BE2C (cell line): ENCODE data around the gene EFCC1.

Experiments
- DNase-seq: peaks from one replicate; pipeline ENCODE4 v3.0.0-alpha.2; 2020
- H3K27me3 ChIP-seq: fragments of 250-450 bp; sonication (Bioruptor Pico); 2 replicates; pipeline ENCODE4 v1.5.1; 2020; ENCODE audit warnings: mild to moderate bottlenecking
- H3K36me3 ChIP-seq: fragments of 250-450 bp; sonication (Bioruptor Pico); 2 replicates; pipeline ENCODE4 v1.5.1; 2020; ENCODE audit warnings: mild to moderate bottlenecking
- H3K4me1 ChIP-seq: fragments of 250-450 bp; sonication (Bioruptor Pico); 2 replicates; pipeline ENCODE4 v1.5.1; 2020
- H3K4me3 ChIP-seq: 2 replicates; pipeline ENCODE4 v1.5.1; 2011; ENCODE audit warnings: low read depth, low read length
- H3K9me3 ChIP-seq: fragments of 250-450 bp; sonication (Bioruptor Pico); 2 replicates; pipeline ENCODE4 v1.5.1; 2020
- TF ChIP-seq, protein P1 (sequence below): IDR thresholded peaks from 2 replicates; pipeline ENCODE4 v1.5.1; 2012; ENCODE audit warnings: mild to moderate bottlenecking, low read depth, low read length

Gene EFCC1

DNA sequence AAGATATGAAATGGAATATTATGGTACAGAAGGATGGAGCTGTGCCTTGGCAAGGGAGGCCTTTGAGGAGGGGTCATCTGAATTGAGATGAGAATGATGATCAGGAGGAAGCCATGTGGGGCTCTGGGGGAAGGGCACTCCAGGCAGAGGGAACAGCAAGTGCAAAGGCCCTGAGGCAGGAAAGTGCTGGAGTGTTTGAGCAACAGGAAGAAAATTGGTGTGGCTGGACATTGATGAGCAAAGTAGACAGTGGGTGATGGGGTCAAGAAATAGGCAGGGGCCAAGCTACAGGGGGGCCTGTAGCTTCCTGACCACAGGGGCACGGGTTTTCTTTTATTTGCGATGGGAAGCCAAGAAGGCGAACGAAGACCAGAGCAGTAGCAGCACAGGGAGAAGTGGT lies 56.1 kb downstream of the EFCC1 start:
- Histone ChIP-seq H3K36me3 (no peaks in the 10 kb centered on the region), H3K4me1 (no peaks in the 10 kb centered on the region; the same call in 1 of the 2 replicates), H3K9me3 (no peaks in the 10 kb centered on the region), H3K27me3 (no peaks in the 10 kb centered on the region), H3K4me3 (no peak overlapping the region)
- no peak for DNase-seq
- TF ChIP-seq, protein P1, sequence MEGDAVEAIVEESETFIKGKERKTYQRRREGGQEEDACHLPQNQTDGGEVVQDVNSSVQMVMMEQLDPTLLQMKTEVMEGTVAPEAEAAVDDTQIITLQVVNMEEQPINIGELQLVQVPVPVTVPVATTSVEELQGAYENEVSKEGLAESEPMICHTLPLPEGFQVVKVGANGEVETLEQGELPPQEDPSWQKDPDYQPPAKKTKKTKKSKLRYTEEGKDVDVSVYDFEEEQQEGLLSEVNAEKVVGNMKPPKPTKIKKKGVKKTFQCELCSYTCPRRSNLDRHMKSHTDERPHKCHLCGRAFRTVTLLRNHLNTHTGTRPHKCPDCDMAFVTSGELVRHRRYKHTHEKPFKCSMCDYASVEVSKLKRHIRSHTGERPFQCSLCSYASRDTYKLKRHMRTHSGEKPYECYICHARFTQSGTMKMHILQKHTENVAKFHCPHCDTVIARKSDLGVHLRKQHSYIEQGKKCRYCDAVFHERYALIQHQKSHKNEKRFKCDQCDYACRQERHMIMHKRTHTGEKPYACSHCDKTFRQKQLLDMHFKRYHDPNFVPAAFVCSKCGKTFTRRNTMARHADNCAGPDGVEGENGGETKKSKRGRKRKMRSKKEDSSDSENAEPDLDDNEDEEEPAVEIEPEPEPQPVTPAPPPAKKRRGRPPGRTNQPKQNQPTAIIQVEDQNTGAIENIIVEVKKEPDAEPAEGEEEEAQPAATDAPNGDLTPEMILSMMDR: no peak

DNA sequence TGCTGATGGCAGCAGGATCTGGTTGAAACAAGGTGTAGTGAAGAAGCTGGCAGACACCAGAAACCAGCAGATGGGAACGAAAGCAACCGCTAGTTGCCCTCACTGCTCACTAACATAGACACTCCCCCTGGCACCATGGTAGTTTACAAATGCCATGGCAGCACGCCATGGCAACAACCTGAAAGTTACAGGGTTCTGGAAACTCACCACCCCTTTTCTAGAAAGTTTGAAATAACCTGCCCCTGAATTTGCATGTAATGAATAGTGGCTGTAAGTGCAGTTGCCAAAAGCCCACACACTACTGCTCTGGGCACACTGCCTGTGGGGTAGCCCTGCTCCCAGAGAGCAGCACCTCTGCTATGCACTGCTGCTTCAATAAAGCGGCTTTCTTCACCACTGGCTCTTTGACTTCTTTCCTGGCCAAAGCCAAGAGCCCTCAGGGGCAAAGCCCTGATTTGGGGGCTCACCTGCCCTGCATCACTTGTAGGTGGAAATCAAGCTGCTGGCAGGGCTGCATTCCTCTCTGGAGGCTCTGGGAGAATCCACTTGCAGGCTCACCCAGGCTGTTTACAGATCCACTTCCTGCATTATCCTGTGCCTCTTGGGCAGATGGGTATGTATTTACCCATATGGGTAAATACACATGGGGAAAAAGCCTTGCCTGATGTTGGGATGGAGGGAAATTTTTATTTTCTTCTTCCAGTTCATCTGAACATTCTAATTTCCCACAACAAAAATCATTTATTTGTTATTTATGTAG lies 57.5 kb downstream of the EFCC1 start:
- no peaks in the 10 kb centered on the region for H3K27me3 ChIP-seq
- no peaks in the 10 kb centered on the region; the same call in 1 of the 2 replicates for H3K4me1 ChIP-seq
- H3K4me3 ChIP-seq: no peak overlapping the region
- no peaks in the 10 kb centered on the region for H3K36me3 ChIP-seq
- H3K9me3 ChIP-seq: no peaks in the 10 kb centered on the region
- DNase-seq: no peak
- TF ChIP-seq, protein P1: no peak

DNA sequence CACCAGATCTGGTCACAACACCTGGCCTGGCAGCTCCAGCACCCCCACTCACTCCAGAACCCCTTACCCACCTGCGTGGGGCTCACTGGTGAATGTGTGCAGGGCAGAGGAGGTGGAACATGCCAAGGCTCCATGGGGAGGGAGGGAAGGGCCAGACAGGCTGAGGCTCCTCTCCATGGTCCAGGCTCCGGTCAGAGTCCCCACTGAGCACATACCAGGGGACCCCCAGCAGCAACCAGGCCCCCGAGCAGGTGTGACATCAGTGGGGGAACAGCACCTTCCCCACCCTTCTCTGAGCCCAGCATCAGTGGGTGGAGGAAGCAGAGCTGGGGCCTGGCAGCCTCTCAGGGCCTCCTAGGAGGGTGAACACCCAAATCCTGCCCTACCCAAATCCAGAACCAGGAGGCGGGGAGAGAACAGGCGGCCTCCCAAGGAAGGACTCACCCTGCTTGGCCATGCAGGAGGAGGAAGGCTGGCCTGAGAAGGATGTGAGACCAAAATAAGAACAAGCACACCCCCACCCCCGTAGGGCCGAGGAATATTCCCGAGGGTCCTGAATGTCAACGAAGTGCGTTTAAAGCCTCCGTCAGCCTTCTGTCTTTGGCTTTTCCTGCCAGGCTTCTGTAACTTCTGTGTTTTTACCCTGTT lies 58.3 kb downstream of the EFCC1 start:
- DNase-seq: no peak
- Histone ChIP-seq H3K9me3 (no peaks in the 10 kb centered on the region), H3K4me3 (no peak overlapping the region), H3K36me3 (no peaks in the 10 kb centered on the region), H3K4me1 (no peaks in the 10 kb centered on the region; the same call in 1 of the 2 replicates), H3K27me3 (no peaks in the 10 kb centered on the region)
- TF ChIP-seq, protein P1: no peak

DNA sequence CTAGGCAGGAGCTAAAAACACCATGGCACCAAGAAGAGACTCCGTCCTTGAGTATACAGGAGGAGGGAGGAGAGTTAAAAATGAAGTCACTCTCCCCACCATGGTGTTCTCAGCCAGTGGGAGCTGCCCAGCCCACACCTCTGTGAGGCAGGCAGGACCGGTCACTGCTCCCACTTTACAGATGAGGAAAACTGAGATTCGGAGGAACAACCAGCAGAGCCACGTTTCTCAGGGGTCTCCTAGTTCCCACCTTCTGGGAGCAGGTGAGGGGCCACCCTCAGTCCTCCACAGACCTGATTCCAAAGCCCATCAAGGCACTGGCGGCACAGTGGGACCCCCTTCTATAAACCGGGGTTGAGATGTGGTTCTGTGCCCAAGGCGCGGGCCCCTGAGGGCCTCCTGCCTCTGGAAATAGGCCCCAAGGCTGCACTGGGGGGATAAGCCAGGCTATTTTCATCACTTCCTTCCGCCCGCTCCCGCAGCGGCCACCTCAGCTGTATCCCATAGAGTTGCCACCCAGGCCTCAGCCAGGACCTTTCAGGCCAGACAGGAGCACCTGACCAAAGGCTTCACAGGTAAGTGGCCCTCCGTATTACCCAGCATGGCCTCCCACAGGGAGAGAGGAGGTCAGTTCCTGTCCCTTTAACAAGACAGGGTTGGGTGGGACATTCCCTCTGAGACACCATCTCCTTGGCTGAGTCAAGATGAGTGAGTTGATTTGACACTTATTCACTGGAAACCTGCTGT lies 59.3 kb downstream of the EFCC1 start, which contains the start of gene GP9:
Gene GP9 (plus strand): TSS at position 504 of the 747 bp plus-strand sequence. CDS start 961 bp downstream, outside the sequence.
- Histone ChIP-seq H3K27me3 (no peaks in the 10 kb centered on the region), H3K4me1 (no peaks in the 10 kb centered on the region; the same call in 1 of the 2 replicates), H3K4me3 (no peak within 1 kb of the TSS), H3K36me3 (no peaks in the 10 kb centered on the region), H3K9me3 (no peaks in the 10 kb centered on the region)
- TF ChIP-seq, protein P1: no peak
- DNase-seq: no peak

DNA sequence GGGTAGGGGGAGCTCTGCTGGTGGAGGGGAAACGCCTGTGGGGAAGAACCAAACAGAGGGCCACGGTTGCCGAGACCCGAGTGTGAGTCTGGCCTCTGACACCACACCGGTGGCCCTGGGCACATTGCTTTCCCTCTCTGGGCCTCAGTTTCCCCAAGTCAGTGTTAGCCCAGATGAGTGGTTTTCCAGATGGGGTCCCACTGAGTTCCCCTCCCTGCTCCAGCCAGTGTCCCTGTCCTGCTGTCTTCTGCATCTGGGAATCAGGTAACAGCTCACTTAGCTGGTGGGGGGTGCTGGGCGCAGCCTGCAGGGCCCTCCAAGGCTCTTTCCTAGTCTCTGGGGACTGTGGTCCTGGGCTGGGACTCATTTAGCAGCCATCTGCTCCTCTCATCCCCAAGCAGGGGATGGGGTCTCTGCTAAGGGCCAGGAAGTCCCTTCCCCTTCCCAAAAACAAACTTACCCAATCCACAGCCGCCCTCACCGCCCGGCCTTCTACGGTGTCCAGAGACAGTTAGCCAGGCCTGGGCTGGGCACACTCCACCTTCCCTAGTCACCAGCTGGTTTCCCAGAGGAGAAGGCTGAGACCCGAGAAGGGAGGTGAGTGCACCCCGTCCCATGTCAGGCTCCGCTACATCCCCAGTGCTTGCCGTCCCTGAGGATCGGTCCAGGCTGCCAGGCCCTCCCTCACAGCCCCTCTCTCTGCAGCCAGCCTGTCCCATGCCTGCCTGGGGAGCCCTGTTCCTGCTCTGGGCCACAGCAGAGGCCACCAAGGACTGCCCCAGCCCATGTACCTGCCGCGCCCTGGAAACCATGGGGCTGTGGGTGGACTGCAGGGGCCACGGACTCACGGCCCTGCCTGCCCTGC lies 60.2 kb downstream of the EFCC1 start:
- no peaks in the 10 kb centered on the region for H3K36me3 ChIP-seq
- no peaks in the 10 kb centered on the region; the same call in 1 of the 2 replicates for H3K4me1 ChIP-seq
- TF ChIP-seq, protein P1: no peak
- H3K27me3 ChIP-seq: no peaks in the 10 kb centered on the region
- no peak for DNase-seq
- no peak overlapping the region for H3K4me3 ChIP-seq
- H3K9me3 ChIP-seq: no peaks in the 10 kb centered on the region
